PC-3 (cell line): Measurements from ENCODE around the gene PVALEF. TPM values are rescaled to one million over a fixed set of nuclear protein-coding genes. Genes with fewer than 3 reads are reported as not detected.

Source experiments
- ATAC-seq: fragments of 200-7000 bp; cut with Tn5 transposase; 2 replicates; pipeline ENCODE4 v1.9.1; 2020; ENCODE audit warnings: mild to moderate bottlenecking, moderate library complexity
- BruUV-seq: library from RNA; stranded (reverse); fragments of 400-500 nt; replicated peaks from 2 replicates; lab custom pipeline; 2021; lab: Mats Ljungman, UMichigan
- CTCF ChIA-PET: fragments of 300-600 bp; sonication (Branson Sonifier 250); formaldehyde crosslinking; loops from one replicate; lab custom pipeline; 2022; ENCODE audit warnings: antibody characterized with exemption; lab: Charles Lee
- POLR2A ChIA-PET: fragments of 300-600 bp; sonication (Branson Sonifier 250); formaldehyde crosslinking; loops from one replicate; lab custom pipeline; 2022; ENCODE audit warnings: antibody characterized with exemption; ENCODE audit not compliant: unreplicated experiment; lab: Charles Lee
- DNase-seq: peaks from one replicate; pipeline ENCODE4 v3.0.0-alpha.2; 2015
- H2AFZ ChIP-seq: fragments of 300-600 bp; sonication (generic); 2 replicates; pipeline ENCODE4 v1.6.0; 2016; ENCODE audit warnings: antibody characterized with exemption, low read length
- H3F3A ChIP-seq: fragments of 300-600 bp; sonication (generic); one replicate; pipeline ENCODE4 v1.6.0; 2017; ENCODE audit warnings: antibody characterized with exemption, low read length, control low read depth, mild to moderate bottlenecking; ENCODE audit not compliant: unreplicated experiment
- H3K27ac ChIP-seq: fragments of 300-600 bp; sonication (generic); 2 replicates; pipeline ENCODE4 v1.5.1; 2016; ENCODE audit warnings: mild to moderate bottlenecking, low read length
- H3K27me3 ChIP-seq: fragments of 300-600 bp; sonication (generic); 2 replicates; pipeline ENCODE4 v1.6.1; 2016; ENCODE audit warnings: low read length, mixed read lengths
- H3K36me3 ChIP-seq: fragments of 300-600 bp; sonication (generic); 2 replicates; pipeline ENCODE4 v1.6.1; 2016; ENCODE audit warnings: low read depth, mixed run types, low read length, mixed read lengths
- H3K4me1 ChIP-seq: fragments of 300-600 bp; sonication (generic); 2 replicates; pipeline ENCODE4 v1.5.1; 2016; ENCODE audit warnings: low read length; ENCODE audit not compliant: insufficient read depth
- H3K4me2 ChIP-seq: fragments of 300-600 bp; sonication (generic); 2 replicates; pipeline ENCODE4 v1.6.0; 2016; ENCODE audit warnings: low read length
- H3K4me3 ChIP-seq: fragments of 300-600 bp; sonication (generic); 2 replicates; pipeline ENCODE4 v1.5.1; 2016; ENCODE audit warnings: mild to moderate bottlenecking, low read length, mixed read lengths
- H3K79me2 ChIP-seq: fragments of 300-600 bp; sonication (generic); 2 replicates; pipeline ENCODE4 v1.6.1; 2017; ENCODE audit warnings: low read length, mixed read lengths
- H3K9ac ChIP-seq: fragments of 300-600 bp; sonication (generic); 2 replicates; pipeline ENCODE4 v1.6.0; 2016; ENCODE audit warnings: mild to moderate bottlenecking, low read length
- H3K9me2 ChIP-seq: fragments of 300-600 bp; sonication (generic); replicated peaks from 2 replicates; pipeline ENCODE4 v1.6.1; 2016; ENCODE audit warnings: mixed run types, low read length, mixed read lengths
- H3K9me3 ChIP-seq: fragments of 300-600 bp; sonication (generic); 2 replicates; pipeline ENCODE4 v1.6.1; 2016; ENCODE audit warnings: low read length, mixed read lengths
- H4K20me1 ChIP-seq: fragments of 300-600 bp; sonication (generic); 2 replicates; pipeline ENCODE4 v1.6.1; 2016; ENCODE audit warnings: low read length, mixed read lengths
- EZH2 ChIP-seq: fragments of 300-600 bp; sonication (generic); IDR thresholded peaks from one replicate; pipeline ENCODE4 v1.6.1; 2017; ENCODE audit warnings: antibody characterized with exemption, mild to moderate bottlenecking, low read length; ENCODE audit not compliant: unreplicated experiment
- EZH2phosphoT487 ChIP-seq: fragments of 300-600 bp; sonication (generic); IDR thresholded peaks from 2 replicates; pipeline ENCODE4 v1.6.1; 2018; ENCODE audit warnings: mild to moderate bottlenecking, antibody characterized with exemption, low read length, borderline replicate concordance
- intact Hi-C: fragments of 100-400 bp; cut with micrococcal nuclease; formaldehyde crosslinking; loops from 2 replicates; pipeline ENCODE4 v1.9.0; 2023
- total RNA-seq: library from RNA; depleted of rRNA; stranded (reverse); fragments of >200 nt; gene quantifications from 2 replicates; pipeline ENCODE4 v1.2.3, GENCODE V29; 2014
- TF ChIP-seq, protein P1 (sequence below): fragments of 300-600 bp; sonication (generic); conservative IDR thresholded peaks from 2 replicates; pipeline ENCODE4 v1.5.1; 2017; ENCODE audit warnings: antibody characterized with exemption, low read depth, mild to moderate bottlenecking, low read length

The PVALEF gene
- total RNA-seq, 1 experiment from 2014 or later, result not detected

DNA sequence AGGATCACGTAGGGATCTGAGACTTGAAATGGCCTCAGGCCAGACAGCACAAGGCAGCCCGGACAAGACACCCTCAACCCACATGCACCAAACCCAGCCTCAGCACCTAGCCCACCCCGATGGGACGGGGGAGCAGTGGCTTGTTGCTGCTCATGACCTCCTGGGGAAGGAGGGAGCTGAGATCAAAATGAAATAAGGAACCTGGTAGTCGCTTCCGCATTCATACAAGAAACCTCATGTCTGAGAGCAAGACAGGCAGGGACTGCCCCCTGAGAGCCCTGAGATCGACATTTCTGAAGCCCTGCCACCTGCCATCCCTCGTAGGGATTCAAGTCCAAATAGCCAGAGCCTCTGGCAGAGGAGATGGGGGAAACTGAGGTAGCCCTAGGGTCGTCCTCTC lies 63.1 kb downstream of the PVALEF start:
- BruUV-seq, result no TSS peak
- Histone ChIP-seq H3K9ac (no peak overlapping the region), H3K79me2 (no peaks in the 10 kb centered on the region), H3K36me3 (no peaks in the 10 kb centered on the region; the same call in 1 of the 2 replicates), H3K27ac (no peak overlapping the region), H3F3A (no peaks in the 10 kb centered on the region), H2AFZ (no peak overlapping the region), H4K20me1 (no peaks in the 10 kb centered on the region), H3K9me3 (0 out of 2 replicates have a peak, but pooled peaks cover 3% of the 10 kb centered on the region), H3K27me3 (no peaks in the 10 kb centered on the region), H3K4me1 (peaks cover 7% of the 10 kb centered on the region), H3K4me2 (no peak overlapping the region), H3K4me3 (no peak overlapping the region), H3K9me2 (no peaks in the 10 kb centered on the region)
- POLR2A ChIA-PET, result no interaction called here
- DNase-seq (no peak), ATAC-seq (no peak)
- no peak for TF ChIP-seq EZH2phosphoT487
- TF ChIP-seq EZH2, result no peak
- TF ChIP-seq, protein P1, sequence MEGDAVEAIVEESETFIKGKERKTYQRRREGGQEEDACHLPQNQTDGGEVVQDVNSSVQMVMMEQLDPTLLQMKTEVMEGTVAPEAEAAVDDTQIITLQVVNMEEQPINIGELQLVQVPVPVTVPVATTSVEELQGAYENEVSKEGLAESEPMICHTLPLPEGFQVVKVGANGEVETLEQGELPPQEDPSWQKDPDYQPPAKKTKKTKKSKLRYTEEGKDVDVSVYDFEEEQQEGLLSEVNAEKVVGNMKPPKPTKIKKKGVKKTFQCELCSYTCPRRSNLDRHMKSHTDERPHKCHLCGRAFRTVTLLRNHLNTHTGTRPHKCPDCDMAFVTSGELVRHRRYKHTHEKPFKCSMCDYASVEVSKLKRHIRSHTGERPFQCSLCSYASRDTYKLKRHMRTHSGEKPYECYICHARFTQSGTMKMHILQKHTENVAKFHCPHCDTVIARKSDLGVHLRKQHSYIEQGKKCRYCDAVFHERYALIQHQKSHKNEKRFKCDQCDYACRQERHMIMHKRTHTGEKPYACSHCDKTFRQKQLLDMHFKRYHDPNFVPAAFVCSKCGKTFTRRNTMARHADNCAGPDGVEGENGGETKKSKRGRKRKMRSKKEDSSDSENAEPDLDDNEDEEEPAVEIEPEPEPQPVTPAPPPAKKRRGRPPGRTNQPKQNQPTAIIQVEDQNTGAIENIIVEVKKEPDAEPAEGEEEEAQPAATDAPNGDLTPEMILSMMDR, result no peak
- intact Hi-C loops, result no loop called here
- CTCF ChIA-PET, result no interaction called here

- POLR2A ChIA-PET, result no interaction called here
- Histone ChIP-seq H3K9me3 (0 out of 2 replicates have a peak, but pooled peaks cover 3% of the 10 kb centered on the region), H3K4me2 (no peak overlapping the region), H3K4me1 (peaks cover under 1% of the 10 kb centered on the region; the same call in 1 of the 2 replicates), H3K79me2 (no peaks in the 10 kb centered on the region), H3F3A (no peaks in the 10 kb centered on the region), H3K9ac (no peak overlapping the region), H3K9me2 (no peaks in the 10 kb centered on the region), H3K4me3 (no peak overlapping the region), H3K27ac (no peak overlapping the region), H3K36me3 (no peaks in the 10 kb centered on the region; the same call in 1 of the 2 replicates), H4K20me1 (no peaks in the 10 kb centered on the region), H2AFZ (no peak overlapping the region), H3K27me3 (no peaks in the 10 kb centered on the region)
- TF ChIP-seq EZH2, result no peak
- no peak for TF ChIP-seq EZH2phosphoT487
- TF ChIP-seq, protein P1, result no peak
- CTCF ChIA-PET, result no interaction called here
- DNase-seq (no peak), ATAC-seq (no peak)
- intact Hi-C loops, result no loop called here
- no TSS peak for BruUV-seq
These were observed 63.7 kb downstream of the PVALEF start for GRCh38 chr17:81228834-81229665.

- Histone ChIP-seq H3F3A (no peaks in the 10 kb centered on the region), H3K4me1 (no peaks in the 10 kb centered on the region), H3K36me3 (no peaks in the 10 kb centered on the region; the same call in 1 of the 2 replicates), H2AFZ (no peak overlapping the region), H4K20me1 (no peaks in the 10 kb centered on the region), H3K27ac (no peak overlapping the region), H3K9ac (no peak overlapping the region), H3K27me3 (no peaks in the 10 kb centered on the region), H3K4me2 (no peak overlapping the region), H3K9me3 (0 out of 2 replicates have a peak, but pooled peaks cover 3% of the 10 kb centered on the region), H3K9me2 (no peaks in the 10 kb centered on the region), H3K4me3 (no peak overlapping the region), H3K79me2 (no peaks in the 10 kb centered on the region)
- TF ChIP-seq, protein P1, result no peak
- no peak for TF ChIP-seq EZH2
- TF ChIP-seq EZH2phosphoT487, result no peak
- DNase-seq, result no peak
- BruUV-seq, result no TSS peak
- ChIA-PET CTCF (no interaction called here), POLR2A (no interaction called here)
- no peak for ATAC-seq
- intact Hi-C loops, result no loop called here
These were observed 64.3 kb downstream of the PVALEF start for GRCh38 chr17:81229666-81229920.
